Smooth muscle cell of the umbilical artery (primary cell): Measurements from ENCODE around the gene CSTF2. TPM values are rescaled to one million over a fixed set of nuclear protein-coding genes. Genes with fewer than 3 reads are reported as not detected.

ENCODE experiments used
- total RNA-seq: library from RNA; depleted of rRNA; stranded (reverse); fragments of >200 nt; gene quantifications from 2 replicates; pipeline ENCODE4 v1.2.3, GENCODE V29; 2014

The CSTF2 gene, protein sequence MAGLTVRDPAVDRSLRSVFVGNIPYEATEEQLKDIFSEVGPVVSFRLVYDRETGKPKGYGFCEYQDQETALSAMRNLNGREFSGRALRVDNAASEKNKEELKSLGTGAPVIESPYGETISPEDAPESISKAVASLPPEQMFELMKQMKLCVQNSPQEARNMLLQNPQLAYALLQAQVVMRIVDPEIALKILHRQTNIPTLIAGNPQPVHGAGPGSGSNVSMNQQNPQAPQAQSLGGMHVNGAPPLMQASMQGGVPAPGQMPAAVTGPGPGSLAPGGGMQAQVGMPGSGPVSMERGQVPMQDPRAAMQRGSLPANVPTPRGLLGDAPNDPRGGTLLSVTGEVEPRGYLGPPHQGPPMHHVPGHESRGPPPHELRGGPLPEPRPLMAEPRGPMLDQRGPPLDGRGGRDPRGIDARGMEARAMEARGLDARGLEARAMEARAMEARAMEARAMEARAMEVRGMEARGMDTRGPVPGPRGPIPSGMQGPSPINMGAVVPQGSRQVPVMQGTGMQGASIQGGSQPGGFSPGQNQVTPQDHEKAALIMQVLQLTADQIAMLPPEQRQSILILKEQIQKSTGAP
- total RNA-seq: 14.8 and 22.7 TPM in 2 replicates

DNA sequence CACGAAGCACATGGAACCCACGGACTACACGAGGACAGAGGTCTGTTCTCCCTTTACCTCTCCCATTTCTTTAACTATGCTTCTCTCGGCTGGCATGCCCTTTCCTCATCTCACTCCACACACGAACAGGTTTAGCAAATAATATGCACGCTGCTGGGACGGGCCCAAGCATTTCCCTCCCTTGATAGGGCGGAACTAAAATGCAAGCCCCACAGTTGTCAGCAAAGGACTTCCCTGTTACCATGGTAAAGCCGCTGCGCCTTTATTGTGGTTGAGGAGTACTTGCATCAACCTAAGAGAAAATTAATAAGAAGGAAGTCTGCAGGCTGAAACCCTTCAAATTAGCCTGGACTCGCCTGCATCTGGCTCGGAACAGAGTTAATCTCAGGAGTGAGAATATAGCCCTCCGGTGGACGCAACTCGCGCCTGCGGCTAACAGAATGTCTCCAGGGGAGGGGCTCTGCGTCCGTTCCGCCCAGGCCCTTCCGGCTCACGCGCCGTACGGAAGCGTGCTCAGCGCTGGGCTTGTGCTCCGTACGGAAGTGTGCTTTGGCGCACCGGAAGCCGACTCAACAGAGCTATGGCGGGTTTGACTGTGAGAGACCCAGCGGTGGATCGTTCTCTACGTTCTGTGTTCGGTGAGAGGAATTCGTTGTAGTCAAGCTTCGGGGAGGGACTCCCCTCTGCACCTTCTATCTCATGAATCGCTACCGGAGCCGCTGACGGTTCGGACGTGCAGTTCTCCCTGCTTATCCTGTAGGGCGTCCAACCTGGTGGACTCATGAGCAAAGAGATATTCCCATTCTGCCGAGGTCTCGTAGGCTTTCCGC, at the start of gene CSTF2:
Gene CSTF2 (plus strand): TSS at position 555 of the 830 bp plus-strand sequence. CDS start 26 bp downstream, at position 581.

GRCh38 chrX:100874325-100874724, 54.1 kb downstream of the CSTF2 start, which contains the start of gene NOX1:
NOX1 (minus strand) TSS chrX:100874359; CDS start chrX:100874139, 220 bp downstream.

Other genes with a start within 250 kb of the CSTF2 start
- gene TNMD, start 235.5 kb upstream of the CSTF2 start, total RNA-seq: not detected in 2 replicates
- gene TSPAN6, start 183.6 kb upstream of the CSTF2 start, total RNA-seq: 36.6 and 84.3 TPM in 2 replicates
- 122 and 176 TPM in 2 replicates for gene SRPX2, start 176.2 kb upstream of the CSTF2 start, total RNA-seq
- 6.7 and 35.9 TPM in 2 replicates for gene SYTL4, start 88.3 kb upstream of the CSTF2 start, total RNA-seq
- not detected in 2 replicates for gene NOX1, start 54.0 kb downstream of the CSTF2 start, total RNA-seq
- gene XKRX, start 108.5 kb downstream of the CSTF2 start, total RNA-seq: under 0.01 and 0.14 TPM in 2 replicates
- gene ARL13A, start 149.3 kb downstream of the CSTF2 start, total RNA-seq: not detected in 2 replicates
- gene TRMT2B, start 231.7 kb downstream of the CSTF2 start, total RNA-seq: 9.8 and 16.7 TPM in 2 replicates